ENCODE results near the gene BCL7C.

- TF ChIP-seq, protein P1, sequence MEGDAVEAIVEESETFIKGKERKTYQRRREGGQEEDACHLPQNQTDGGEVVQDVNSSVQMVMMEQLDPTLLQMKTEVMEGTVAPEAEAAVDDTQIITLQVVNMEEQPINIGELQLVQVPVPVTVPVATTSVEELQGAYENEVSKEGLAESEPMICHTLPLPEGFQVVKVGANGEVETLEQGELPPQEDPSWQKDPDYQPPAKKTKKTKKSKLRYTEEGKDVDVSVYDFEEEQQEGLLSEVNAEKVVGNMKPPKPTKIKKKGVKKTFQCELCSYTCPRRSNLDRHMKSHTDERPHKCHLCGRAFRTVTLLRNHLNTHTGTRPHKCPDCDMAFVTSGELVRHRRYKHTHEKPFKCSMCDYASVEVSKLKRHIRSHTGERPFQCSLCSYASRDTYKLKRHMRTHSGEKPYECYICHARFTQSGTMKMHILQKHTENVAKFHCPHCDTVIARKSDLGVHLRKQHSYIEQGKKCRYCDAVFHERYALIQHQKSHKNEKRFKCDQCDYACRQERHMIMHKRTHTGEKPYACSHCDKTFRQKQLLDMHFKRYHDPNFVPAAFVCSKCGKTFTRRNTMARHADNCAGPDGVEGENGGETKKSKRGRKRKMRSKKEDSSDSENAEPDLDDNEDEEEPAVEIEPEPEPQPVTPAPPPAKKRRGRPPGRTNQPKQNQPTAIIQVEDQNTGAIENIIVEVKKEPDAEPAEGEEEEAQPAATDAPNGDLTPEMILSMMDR (IDR thresholded peaks at IDR 0.05), result no peak
- TF ChIP-seq RCOR1 (IDR thresholded peaks at IDR 0.05; ENCODE audit: low read depth, low read length), result no peak
- no peak for TF ChIP-seq POLR2AphosphoS2 (conservative IDR thresholded peaks at IDR 0.05; ENCODE audit: low read length)
- no peak for TF ChIP-seq CBX2 (IDR thresholded peaks at IDR 0.05; ENCODE audit: borderline replicate concordance, low read depth)
- no peak for TF ChIP-seq POLR2A (IDR thresholded peaks at IDR 0.05; ENCODE audit: low read length)
- TF ChIP-seq, protein P2, sequence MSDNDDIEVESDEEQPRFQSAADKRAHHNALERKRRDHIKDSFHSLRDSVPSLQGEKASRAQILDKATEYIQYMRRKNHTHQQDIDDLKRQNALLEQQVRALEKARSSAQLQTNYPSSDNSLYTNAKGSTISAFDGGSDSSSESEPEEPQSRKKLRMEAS (IDR thresholded peaks at IDR 0.05), result no peak
- TF ChIP-seq SMC3 (IDR thresholded peaks at IDR 0.05), result no peak
Measured at GRCh38 chr16:30931068-30931650, 37.3 kb upstream of the BCL7C start.

Data from A549 (cell line).